Medulla oblongata (tissue), 1 donor: Measurements from ENCODE around the gene RNF222.

Experiments used
- DNase-seq: peaks from one replicate; pipeline ENCODE4 v3.0.0-alpha.2; 2015; ENCODE audit errors: extremely low spot score

Gene RNF222

GRCh38 chr17:8345052-8345690 lies 52.5 kb downstream of the RNF222 start:
- DNase-seq, result no peak

GRCh38 chr17:8341456-8341855 lies 56.2 kb downstream of the RNF222 start:
- no peak for DNase-seq
